GM12801 (cell line): ENCODE data around the gene MRPL14.

ENCODE experiments used
- CTCF ChIP-seq: IDR thresholded peaks from one replicate; pipeline ENCODE4 v1.5.1; 2011; ENCODE audit warnings: control low read depth; ENCODE audit not compliant: insufficient read length; ENCODE audit errors: extremely low read depth

MRPL14 gene

DNA sequence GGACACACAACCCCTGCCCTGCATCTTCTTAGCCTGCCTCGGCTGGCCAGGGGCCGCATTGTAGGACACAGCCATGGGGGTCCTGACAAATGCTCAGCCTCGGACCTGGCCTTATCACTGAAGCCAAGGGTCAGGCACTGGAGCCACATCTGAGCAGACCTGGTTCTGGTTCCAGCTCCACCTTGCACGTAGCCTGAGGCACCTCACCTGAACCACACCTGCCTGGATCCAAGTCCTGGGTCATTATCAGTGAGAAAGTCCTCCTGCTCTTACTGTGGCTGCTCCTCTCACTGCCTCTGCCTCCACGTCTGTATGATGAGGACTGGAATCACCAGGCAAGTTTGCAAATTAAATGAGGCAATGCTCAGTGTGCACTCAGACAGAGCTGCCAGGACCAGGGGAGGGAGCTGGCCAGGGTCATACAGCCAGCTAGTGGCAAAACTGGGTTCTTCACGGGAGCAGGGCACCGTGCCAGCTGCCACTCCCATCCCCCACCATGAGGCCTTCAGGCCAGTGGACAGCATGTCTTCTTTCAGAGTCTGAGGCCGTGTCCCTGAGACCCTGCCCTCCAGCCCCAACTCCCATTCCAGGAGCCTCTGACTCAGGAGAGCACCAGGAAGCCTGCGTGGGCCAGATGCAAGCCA lies 40.2 kb downstream of the MRPL14 start:
- TF ChIP-seq CTCF: no peak

- TF ChIP-seq CTCF: no peak
Measured at GRCh38 chr6:44085219-44085618, 42.0 kb downstream of the MRPL14 start.

DNA sequence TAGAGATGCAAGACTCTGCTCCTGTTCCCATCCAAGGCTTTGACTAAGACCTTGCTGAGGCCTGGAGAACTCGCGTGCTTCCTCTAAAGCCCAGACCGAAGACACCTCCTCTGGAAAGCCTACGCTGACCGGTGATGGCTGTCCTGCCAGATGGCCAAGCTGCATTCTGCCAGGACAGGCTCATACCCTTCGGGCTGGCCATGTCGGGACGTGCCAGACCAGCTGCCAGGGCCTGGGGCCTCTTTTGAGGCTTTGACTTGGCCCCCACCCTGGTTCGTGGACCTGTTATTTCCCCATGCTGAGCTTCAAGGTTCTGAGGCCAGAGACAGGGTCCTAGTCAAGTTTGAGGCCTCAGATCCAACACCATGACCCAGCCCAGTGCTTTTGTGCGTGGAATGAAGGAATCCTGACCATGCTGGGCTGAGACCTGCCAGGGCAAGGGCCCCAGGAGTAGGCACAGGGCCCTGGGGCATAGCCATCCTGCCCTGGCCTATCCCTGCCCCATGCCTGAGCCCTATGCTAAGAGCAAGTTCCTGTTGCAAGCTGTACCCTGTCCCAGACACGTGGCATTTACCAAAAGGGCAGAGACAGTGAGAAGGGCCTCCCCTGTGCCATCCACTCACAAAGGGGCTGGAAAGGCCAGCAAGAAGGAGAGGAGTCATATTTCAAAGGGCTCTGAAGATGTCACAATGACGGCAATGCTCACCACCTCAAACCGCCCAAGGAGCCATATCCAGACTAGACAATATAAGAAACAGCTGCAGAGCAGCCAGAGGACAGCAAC lies 42.8 kb downstream of the MRPL14 start:
- no peak for TF ChIP-seq CTCF

GRCh38 chr6:44082872-44083321 lies 44.4 kb downstream of the MRPL14 start:
- no peak for TF ChIP-seq CTCF

- TF ChIP-seq CTCF: no peak
Measured at GRCh38 chr6:44081753-44082152, 45.5 kb downstream of the MRPL14 start.

DNA sequence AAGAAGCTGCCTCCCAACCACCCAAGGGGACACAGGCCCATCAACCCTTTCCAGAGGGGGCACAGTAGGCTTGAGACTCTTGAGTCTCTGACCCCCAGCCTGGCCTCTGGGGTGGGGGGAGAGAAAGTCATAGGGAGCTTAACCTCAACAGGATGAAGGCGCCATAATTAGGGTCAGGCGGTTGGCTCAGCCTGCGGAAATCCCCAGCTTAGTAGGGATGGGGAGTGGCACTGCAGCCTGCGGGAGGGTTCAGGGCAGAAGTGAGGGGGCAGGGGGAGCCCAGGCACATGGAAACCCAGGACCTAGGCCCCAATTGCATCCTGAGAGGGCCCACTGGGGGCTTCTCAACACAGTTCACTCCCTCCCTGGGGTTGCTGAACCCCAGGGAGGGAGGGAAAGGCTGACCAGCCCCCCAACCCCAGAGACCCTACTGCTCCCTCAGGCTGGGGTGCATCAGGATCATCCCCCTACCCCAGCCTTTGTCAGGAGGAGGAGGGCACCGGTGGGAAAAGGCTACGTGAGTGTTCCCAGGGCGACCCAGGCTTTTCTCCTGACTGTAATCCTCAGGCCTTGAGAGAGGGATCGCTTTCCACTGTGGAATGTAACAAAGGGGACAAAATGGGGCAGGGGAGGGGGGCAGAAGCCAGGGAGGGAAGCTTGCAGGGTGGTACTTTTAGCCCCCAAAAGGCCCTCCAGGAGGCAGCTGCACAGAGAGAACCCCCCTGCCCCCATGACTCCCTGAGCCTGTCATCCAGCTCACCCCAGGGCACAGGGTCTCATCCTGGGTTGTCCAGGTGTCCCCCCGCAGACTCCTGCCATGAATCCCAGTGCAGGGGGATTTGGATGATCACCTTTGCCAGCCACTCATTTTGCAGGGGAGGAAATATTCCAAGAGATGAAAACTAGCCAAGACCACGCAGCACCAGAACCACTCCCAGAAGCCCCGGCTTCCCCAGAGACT lies 46.4 kb downstream of the MRPL14 start:
- no peak for TF ChIP-seq CTCF

DNA sequence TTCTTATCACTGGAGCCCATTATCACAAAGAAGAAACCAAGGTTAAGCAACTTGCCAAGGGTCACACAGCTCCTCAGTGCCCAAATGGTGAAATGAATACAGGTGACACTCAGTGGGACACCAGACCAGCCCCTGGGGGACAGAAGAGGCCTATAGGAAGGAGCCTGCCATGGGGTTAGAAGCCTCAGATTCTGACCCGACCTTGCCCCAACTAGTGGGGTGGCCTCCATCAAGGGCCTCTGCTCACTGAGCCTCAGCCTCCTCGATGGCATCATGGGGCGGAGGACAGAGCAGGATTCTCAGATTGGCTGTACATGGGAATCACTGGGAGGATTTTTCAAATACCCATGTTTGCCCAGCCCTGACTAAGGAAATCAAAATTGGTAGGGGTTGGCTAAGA lies 47.6 kb downstream of the MRPL14 start:
- no peak for TF ChIP-seq CTCF
